ENCODE measurements around the gene TOMT.
A peak's percentile ranks its signal among the peaks of the same experiment; 100 is the strongest.

TOMT gene

DNA sequence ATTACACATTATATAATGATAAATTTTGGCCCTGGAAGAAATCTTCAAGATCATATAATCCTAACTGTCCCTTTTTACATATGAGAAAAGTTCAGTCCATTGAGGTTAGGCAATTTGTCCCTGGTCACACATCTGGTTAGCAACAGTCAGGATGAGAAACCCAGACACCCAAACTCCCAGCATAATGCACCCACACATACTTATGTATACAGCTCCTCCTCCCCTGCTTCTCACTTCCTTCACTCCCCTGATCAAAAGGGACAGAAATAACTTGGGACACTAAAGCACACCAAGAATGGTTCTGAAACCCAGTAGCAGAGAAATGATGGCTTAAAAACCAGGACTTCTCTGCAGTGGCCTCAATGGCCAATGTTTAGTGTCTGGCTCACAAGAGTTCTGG, 36.5 kb upstream of the TOMT start:
- TF ChIP-seq CTCF (IDR thresholded peaks at IDR 0.05; ENCODE audit: low read depth, low read length, missing control alignments): no peak
- no peak for DNase-seq (ENCODE audit: low read depth)
- peak overlapping the region; percentile 17; the same call in 1 of the 2 replicates for H3K4me3 ChIP-seq (ENCODE audit: low read depth, low read length)

GRCh38 chr11:72069787-72070251, 35.9 kb upstream of the TOMT start:
- no peak for TF ChIP-seq CTCF (IDR thresholded peaks at IDR 0.05; ENCODE audit: low read depth, low read length, missing control alignments)
- peak overlapping the region; percentile 17 for H3K4me3 ChIP-seq (ENCODE audit: low read depth, low read length)
- DNase-seq (ENCODE audit: low read depth): no peak

GRCh38 chr11:72070491-72070890, 35.2 kb upstream of the TOMT start:
- no peak for DNase-seq (ENCODE audit: low read depth)
- no peak for TF ChIP-seq CTCF (IDR thresholded peaks at IDR 0.05; ENCODE audit: low read depth, low read length, missing control alignments)
- no peak overlapping the region for H3K4me3 ChIP-seq (ENCODE audit: low read depth, low read length)

DNA sequence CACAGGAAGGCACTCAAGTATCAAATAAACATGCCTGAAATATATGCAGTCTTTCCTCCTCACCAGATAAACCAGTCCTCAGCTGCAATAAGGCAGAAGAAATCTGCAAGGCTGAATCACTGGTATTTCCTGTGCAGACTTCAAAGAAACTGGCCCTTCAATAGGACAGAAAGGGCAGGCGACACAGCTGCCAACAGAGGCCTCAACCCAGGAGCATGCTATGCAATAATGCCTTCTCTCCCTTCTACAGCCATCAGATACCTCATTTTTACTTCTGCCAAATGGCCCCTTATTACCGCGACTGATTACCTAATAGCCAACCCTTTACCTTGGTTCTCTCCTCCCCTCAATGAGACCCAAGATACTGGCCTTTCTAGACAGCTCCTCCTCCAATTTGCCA, 33.4 kb upstream of the TOMT start:
- no peak for TF ChIP-seq CTCF (IDR thresholded peaks at IDR 0.05; ENCODE audit: low read depth, low read length, missing control alignments)
- DNase-seq (ENCODE audit: low read depth): no peak
- H3K4me3 ChIP-seq (ENCODE audit: low read depth, low read length): no peak overlapping the region

DNA sequence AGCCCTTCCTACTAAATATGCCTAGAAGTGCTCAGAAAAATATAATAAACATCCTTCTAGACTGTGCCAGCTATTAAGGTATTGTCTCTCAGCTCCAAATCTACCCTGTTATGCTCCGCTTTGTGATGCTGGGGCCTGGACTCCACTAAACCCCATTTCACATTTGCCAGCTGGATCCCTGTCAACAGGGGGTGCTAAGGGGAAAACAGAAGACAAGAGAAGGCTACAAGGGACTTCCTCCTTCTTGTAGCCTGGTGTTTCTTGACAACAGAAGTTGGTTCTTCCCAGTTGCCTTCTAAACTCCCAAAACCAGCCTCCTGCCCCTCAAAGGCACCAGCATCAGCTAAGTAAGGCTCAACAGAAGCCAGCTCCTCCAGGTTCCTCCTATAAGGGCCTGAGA, 30.6 kb upstream of the TOMT start:
- DNase-seq (ENCODE audit: low read depth): no peak
- peak; percentile 8 for TF ChIP-seq CTCF (IDR thresholded peaks at IDR 0.05; ENCODE audit: low read depth, low read length, missing control alignments)
- H3K4me3 ChIP-seq (ENCODE audit: low read depth, low read length): no peak overlapping the region

DNA sequence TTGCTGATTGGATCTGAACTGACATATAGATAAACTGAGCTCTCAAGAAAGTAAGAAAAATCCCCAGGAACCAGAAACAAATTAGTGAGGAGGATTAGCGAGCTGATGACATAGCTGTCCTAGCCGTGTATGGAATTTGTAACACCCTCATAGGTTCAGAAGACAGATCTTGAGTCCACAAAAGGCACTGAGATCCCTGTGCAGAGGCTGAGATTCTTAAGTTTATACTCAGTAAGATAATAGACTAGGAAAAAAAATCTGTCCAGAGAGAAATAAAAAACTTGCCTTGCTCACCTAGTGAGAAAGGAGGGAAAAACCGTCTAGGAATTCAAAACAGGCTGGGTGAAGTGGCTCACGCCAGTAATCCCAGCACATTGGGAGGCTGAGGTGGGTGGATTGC, 30.0 kb upstream of the TOMT start:
- no peak for TF ChIP-seq CTCF (IDR thresholded peaks at IDR 0.05; ENCODE audit: low read depth, low read length, missing control alignments)
- DNase-seq (ENCODE audit: low read depth): no peak
- no peak overlapping the region for H3K4me3 ChIP-seq (ENCODE audit: low read depth, low read length)

GRCh38 chr11:72078477-72078876, 27.2 kb upstream of the TOMT start:
- H3K4me3 ChIP-seq (ENCODE audit: low read depth, low read length): no peak overlapping the region; the same call in 1 of the 2 replicates
- no peak for TF ChIP-seq CTCF (IDR thresholded peaks at IDR 0.05; ENCODE audit: low read depth, low read length, missing control alignments)
- DNase-seq (ENCODE audit: low read depth): no peak

Data from GM12864 (cell line).